Measurements from ENCODE around the gene USP44.
"Not testable (repeated sequence)": the region's sequence is repeated elsewhere in the genome, so short reads cannot be mapped to it uniquely, and the experiment has no call there.

USP44 gene

GRCh38 chr12:95551305-95551704 lies at the start of gene USP44:
Gene USP44 (minus strand): TSS chr12:95551476. CDS start chr12:95534256, 17,220 bp downstream.
- DNase-seq: no peak

GRCh38 chr12:95600567-95600966 lies 49.3 kb upstream of the USP44 start:
- no peak for DNase-seq

- no peak for DNase-seq
Observed at GRCh38 chr12:95599880-95600279, 48.6 kb upstream of the USP44 start.

DNA sequence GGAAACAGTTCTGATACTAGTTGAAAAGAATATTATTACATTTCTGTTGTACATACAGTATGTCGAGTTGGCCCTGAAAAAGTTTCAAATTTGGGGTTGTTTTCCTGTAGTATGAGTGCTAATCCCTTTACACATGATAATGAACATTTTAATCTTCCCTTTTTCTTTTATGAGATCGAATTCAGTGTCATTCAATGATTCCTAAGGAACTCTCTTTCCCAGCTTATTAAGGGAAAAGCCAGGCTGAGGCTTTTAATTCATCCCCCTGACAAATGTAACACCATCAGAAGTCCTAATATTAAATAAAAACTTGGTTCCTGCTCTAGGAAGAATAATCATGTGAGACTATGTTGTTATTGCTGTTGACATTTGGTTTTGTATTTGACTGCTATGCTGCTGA lies 42.9 kb upstream of the USP44 start:
- no peak for DNase-seq

GRCh38 chr12:95593266-95593871 lies 42.1 kb upstream of the USP44 start:
- no peak for DNase-seq

- no peak for DNase-seq
Observed at GRCh38 chr12:95591731-95592130, 40.5 kb upstream of the USP44 start.

DNA sequence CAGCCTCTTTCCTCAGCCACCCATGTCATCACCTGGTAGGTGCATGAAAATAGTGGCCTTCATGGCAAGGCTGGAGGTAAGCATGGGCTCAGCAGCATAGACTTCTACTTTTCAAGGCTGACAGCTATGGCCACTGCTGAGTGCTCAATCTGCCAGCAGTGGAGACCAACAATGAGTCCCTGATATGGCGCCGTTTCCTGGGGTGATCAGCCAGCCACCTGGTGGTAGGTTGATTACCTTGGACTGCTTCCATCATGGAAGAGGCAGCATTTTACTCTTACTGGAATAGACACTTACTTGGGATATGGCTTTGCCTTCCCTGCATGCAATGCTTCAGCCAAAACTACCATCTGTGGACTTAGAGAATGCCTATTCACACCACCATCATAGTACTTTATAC lies 39.5 kb upstream of the USP44 start:
- no peak for DNase-seq

DNA sequence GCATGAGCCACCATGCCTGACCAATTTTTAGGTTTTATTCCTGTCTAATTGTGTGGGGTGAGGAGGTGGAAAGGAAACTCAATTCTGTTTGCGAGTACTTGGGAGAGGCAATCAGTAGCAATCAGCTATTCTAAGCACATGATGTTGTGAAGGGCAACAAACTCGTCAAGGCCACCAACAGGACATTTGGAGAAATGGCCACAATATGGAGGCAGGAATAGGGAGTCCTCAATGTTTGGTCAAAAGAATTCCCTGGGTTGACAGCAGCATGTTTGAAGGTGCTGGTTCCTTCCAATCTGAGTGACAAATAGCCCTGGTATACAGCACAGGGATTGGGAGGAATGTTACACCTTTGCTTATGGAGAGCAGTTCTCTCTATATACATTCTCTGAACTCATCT lies 32.7 kb upstream of the USP44 start:
- DNase-seq: no peak

DNA sequence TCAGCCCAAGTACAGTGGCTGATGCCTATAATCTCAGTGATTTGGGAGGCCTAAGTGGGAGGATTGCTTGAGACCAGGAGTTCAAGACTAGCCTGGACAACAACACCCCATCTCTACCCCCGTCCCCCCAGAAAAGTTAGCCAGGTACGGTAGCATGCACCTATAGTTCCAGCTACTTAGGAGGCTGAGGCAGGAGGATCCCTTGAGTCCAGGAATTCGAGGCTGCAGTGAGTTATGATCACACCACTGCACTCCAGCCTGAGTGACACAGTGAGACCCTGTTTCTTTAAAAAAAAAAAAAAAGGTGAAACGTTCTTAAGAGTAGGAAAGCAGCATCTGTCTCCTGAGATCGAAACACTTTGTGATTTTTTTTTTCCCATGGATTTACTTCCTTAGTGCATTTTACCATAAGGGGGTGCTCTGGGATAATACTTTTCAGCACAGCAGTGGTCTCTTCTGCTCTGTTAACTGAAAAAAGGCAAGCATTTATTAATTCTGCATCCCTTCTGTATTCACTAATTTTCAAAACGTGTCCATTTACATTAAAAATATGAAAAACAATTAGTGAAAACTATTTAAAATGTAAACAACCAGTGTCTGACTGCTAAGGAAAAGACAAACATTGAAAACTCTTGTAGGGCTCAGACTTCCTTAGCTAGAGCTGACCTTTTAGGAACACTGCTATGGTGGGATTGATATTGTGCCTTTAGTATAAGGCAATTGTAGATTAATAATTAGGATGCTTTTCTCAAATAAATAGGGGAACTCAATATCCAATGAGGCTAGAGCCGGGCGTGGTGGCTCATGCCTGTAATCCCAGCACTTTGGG lies 31.2 kb upstream of the USP44 start:
- DNase-seq: peak; percentile 30 to 49

DNA sequence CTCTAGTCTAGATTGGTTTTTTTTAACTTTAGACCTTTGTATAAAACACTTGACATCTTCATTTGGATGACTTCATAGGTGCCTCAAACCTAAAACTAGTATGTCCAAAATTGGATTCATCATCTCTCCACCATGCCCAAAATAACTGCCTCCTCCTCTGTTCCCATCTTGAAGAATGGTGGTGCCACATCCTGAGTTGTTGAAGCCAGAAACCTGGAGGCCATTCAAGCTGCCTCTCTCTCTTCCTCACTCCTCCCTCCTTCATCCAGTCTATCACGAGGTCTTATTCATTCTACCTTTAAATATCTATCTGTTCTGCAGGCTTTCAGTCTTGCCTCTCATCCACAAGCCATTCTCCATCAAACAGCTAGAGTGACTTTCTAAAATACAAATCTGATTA lies 26.5 kb upstream of the USP44 start:
- no peak for DNase-seq

DNA sequence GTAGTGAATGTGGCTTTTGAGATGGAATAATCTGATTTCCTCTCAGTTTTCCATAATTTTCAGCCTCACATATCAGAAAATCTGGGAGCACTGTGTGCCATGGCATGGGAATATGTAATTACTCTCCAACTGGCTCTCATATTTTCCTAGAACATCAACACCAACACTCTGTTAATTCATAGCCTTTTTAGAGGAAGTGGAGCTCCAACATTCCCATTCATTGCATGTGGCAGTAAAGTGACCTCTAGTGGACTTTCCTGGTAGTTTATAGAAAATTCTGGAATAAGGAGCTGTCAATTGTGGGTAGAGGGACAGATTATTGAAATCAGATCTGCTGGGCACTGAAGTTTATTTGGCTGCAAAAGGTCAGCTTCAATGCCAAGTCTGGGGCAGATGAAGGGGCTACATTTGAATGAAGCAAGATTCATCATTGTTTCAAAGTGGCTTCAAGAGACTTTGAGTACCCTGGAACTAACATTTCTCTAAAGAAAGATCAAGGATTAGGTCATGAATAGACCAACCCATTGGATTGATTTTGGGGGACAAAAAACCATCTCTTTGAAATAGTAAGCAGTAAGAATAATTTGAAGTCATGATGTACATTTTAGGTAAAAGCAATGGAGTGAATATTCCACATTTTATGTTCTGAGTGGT lies 23.6 kb upstream of the USP44 start:
- peak in 1 of 2 experiments; percentile 27 for DNase-seq

DNA sequence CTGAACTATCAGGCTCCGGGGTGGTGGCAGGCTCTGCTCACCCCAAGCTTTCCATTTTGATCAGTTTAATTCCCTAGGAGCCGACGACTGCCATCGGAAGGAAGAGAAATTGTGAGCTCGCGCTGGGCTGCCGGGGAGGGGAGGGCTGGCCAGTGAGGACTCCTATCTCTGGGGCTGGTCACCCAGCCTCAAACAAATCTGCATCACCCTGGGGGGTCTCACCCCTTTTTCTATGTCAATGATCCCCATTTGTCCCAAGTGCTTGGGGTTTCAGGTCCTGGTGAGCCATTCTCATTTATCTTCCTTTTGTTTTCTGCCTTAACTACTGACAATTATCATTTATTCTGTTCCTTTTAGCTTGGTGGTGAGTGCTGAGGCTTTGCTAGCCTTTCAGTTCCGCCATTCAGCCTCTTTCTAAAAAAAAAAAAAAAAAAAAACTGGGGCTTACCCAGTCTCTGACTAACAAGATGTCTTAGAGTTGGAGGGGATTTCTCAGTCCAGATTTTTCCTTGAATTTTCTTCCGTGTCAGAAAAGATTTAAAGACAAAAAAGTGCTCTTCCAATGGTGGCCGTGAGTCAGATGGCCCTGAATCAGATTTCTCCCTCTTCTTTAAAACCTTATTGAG lies 22.8 kb upstream of the USP44 start:
- no peak for DNase-seq

GRCh38 chr12:95571369-95571768 lies 20.1 kb upstream of the USP44 start:
- no peak for DNase-seq

GRCh38 chr12:95568045-95568444 lies 16.8 kb upstream of the USP44 start:
- DNase-seq: not testable (repeated sequence)

DNA sequence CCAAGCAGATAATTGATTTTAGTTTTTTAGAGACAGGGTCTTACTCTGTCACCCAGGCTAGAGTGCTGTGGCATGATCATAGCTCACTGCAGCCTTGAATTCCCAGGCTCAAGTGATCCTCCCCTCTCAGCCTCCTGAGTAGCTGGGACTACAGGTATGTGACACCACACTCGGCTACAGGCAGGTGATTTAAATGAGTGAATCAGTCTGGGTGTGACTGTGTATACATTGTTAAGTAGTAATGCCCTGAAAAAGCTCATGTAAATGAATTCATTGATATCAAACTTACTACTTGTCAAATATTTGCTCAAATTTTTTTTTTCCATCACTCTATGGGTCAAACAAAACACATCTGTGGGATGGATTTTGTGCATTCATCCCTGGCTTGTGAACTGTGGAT lies 6.3 kb upstream of the USP44 start:
- DNase-seq: no peak

DNA sequence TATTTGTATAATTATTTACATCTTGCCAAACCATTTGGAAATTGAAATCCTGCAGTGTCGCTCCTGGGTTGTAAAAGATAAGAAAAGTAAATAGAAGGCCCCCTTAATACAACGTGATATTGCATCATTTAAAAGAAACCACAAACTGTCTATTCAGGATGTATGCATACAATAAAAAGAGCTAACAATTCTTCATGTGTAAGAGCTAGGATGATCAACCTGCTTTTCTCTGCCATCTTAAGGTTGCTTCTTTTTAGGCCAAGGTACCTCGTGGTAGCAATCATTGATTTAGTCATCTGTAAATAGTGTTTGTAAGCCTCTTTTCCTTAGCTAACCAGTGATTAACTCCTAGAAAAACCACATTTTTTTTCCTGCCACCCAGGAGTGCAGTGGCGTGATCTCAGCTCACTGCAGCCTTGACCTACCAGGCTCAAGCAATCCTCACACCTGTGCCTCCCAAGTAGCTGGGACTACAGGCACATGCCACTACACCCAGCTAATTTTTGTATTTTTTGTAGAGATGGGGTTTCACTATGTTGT lies 3.3 kb upstream of the USP44 start:
- no peak for DNase-seq

DNA sequence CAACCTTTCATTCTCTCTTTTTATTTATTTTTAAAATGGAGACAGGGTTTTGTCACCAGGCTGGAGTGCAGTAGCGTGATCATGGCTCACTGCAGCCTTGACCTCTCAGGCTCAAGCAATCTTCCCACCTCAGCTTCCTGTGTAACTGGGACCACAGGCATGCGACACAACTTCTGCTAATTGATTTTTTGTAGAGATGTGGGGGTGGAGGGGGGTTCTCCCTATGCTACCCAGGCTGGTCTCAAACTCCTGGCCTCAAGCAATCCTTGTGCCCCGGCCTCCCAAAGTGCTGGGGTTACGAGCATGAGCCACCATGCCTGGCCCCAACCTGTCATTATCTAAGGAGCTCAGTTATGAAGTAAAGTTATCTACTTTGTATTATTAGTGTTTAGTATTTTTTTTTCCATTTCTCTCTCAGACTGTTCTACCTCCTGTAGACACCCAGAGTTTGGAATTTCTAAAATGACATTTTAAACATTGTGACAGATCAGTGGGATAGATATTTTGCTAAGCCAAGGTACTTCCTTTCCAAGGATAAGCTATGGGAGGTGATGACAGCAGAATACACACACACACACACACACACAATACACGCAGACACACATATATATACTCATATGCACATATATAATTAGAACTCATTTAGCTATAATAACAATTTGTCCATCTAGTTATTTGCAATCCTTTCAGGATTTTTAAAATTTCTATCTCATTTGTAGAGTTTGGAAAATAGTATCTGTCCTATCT lies 2.1 kb upstream of the USP44 start:
- DNase-seq: no peak

DNA sequence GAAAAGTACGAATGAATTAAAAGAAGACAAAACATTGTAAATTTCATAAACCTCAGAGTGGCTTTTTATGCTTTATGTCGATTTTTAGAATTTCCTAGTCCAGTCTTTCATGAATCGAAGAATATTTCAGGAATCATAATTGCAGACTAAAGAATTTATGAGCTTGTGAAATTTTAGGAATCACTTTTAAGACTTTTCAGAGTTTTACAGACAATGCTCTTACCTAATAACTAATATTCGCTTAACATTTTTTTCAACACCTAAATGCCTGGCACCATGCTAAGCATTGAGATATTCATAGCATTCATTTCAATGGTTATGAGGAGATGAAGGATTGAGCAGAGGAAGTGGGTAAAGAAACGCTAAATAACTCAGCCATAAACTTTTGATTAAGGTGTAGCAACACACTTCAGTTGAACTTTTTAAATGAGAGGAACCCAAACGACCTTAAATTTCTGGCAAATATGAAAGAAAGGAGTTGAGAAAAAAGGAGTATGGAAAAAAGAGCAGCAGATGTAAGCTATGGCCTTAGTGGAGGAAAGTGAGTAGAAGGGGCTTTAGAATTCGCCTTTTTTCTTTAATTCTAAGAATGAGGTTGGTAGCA lies 739 bp upstream of the USP44 start:
- no peak for DNase-seq

- DNase-seq: no peak
Observed at GRCh38 chr12:95549392-95550084, 1.7 kb downstream of the USP44 start.

DNA sequence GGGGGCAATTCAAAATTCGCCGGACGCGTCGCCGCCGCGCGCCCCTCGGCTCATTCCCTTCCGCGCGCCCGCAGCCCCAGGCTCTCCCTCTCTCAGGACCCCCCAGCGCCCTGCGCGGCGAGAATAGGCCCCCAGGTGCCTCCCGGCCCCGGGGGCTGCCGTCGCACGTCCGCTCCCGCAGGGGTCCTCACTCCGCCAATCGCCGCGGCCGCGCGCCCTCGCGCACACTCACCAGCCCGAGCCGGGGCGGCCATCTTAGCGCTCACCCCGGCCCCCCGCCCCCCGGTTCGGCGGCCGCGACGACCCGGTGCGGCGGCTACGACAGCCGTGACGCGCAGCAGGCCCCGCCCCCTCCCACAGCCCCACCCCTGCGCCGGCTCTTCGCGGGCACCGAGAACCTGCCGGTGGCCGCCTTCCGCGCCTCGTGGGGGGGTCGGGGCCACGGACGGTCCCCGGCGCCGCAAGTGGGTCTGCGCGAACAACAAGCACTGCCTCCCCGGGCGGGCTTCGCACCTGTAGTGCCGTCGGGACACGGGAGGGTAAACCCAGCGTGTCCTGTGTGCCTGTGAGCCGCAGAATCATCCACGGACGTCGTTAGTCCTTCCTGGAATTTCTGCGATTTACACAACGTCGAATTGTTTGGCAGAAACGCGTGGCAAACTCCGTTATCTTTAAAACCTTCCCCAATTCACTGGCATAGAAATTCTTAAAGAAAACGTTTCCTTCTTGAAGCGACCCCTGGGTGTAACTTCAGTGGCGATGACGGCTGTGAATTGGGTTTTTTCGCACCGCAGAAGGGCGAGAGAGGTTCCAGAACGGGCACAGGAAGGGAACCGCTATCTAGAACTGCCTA lies 2.5 kb downstream of the USP44 start:
- DNase-seq: peak; percentile 68 to 73
